H1 (cell line): Measurements from ENCODE around the gene PDK1. TPM values are rescaled to one million over a fixed set of nuclear protein-coding genes. Genes with fewer than 3 reads are reported as not detected.

Source experiments
- CTCF ChIA-PET: fragments of 300-600 bp; sonication (Branson Sonifier 250); formaldehyde crosslinking; loops from one replicate; lab custom pipeline; 2021; ENCODE audit not compliant: partially characterized antibody; lab: Charles Lee
- POLR2A ChIA-PET: fragments of 300-600 bp; sonication (Branson Sonifier 250); formaldehyde crosslinking; loops from one replicate; lab custom pipeline; 2021; ENCODE audit warnings: inconsistent platforms; ENCODE audit not compliant: partially characterized antibody; lab: Charles Lee
- DNase-seq, 2 experiments: peaks; one replicate each; pipeline versions ENCODE4 v3.0.0 to v3.0.0-alpha.2; 2010 to 2022; ENCODE audit warnings: low spot score in 2 of 2, low read depth in 1 of 2, mixed read lengths in 1 of 2
- FAIRE-seq: peaks from 2 replicates; lab custom pipeline; 2011; peaks lifted over from hg19 to GRCh38; lab: Jason Lieb, UNC
- H2AFZ ChIP-seq: 2 replicates; pipeline ENCODE4 v1.8.1; 2012; ENCODE audit warnings: low read length, inconsistent platforms
- H2AK5ac ChIP-seq: 2 replicates; pipeline ENCODE4 v1.6.1; 2013; ENCODE audit warnings: low read depth, low read length
- H2BK120ac ChIP-seq: replicated peaks from 2 replicates; pipeline ENCODE3; 2013; ENCODE audit warnings: low read depth, low read length, inconsistent platforms
- H2BK12ac ChIP-seq: 2 replicates; pipeline ENCODE4 v1.6.1; 2013; ENCODE audit warnings: low read depth, low read length
- H2BK15ac ChIP-seq: 2 replicates; pipeline ENCODE4 v1.6.1; 2013; ENCODE audit warnings: low read length
- H2BK20ac ChIP-seq: 2 replicates; pipeline ENCODE4 v1.6.1; 2013; ENCODE audit warnings: low read length
- H2BK5ac ChIP-seq: 2 replicates; pipeline ENCODE4 v1.6.1; 2013; ENCODE audit warnings: low read depth, low read length
- H3K14ac ChIP-seq: 2 replicates; pipeline ENCODE4 v1.6.1; 2013; ENCODE audit warnings: inconsistent platforms; ENCODE audit not compliant: insufficient read length
- H3K18ac ChIP-seq: 2 replicates; pipeline ENCODE4 v1.6.1; 2013; ENCODE audit warnings: low read length; ENCODE audit errors: extremely low read depth
- H3K23ac ChIP-seq: 2 replicates; pipeline ENCODE4 v1.6.1; 2013; ENCODE audit warnings: inconsistent platforms; ENCODE audit not compliant: insufficient read length
- H3K23me2 ChIP-seq: 2 replicates; pipeline ENCODE4 v1.6.1; 2013; ENCODE audit warnings: low read depth, low read length
- H3K27ac ChIP-seq: 2 replicates; pipeline ENCODE4 v1.6.1; 2011; ENCODE audit warnings: low read depth, low read length, inconsistent platforms
- H3K27me3 ChIP-seq, 4 experiments: replicated peaks in 1 of 4; 1 replicate in 1 of 4; 2 replicates in 3 of 4; pipeline versions ENCODE4 v1.6.1 to v1.8.1; 2011 to 2013; ENCODE audit warnings: low read length in 3 of 4, mild to moderate bottlenecking in 3 of 4, inconsistent platforms in 2 of 4, mixed read lengths in 2 of 4, moderate library complexity in 1 of 4; ENCODE audit not compliant: control insufficient read depth in 3 of 4, insufficient read depth in 3 of 4; ENCODE audit errors: extremely low read depth in 1 of 4
- H3K36me3 ChIP-seq, 4 experiments: 2 replicates each; pipeline versions ENCODE4 v1.6.1 to v1.8.1; 2011 to 2013; ENCODE audit warnings: mild to moderate bottlenecking in 4 of 4, low read length in 3 of 4, moderate library complexity in 2 of 4, control low read depth in 1 of 4, inconsistent platforms in 1 of 4; ENCODE audit not compliant: insufficient read depth in 4 of 4, control insufficient read depth in 2 of 4
- H3K4ac ChIP-seq: replicated peaks from 2 replicates; pipeline ENCODE3; 2013; ENCODE audit warnings: low read length, low read depth, mixed read lengths, inconsistent platforms; ENCODE audit not compliant: insufficient read length
- H3K4me1 ChIP-seq, 4 experiments: replicated peaks in 1 of 4; 1 replicate in 1 of 4; 2 replicates in 3 of 4; pipeline versions ENCODE4 v1.6.1 to v1.8.1; 2011 to 2013; ENCODE audit warnings: low read length in 3 of 4, inconsistent platforms in 2 of 4, mixed read lengths in 1 of 4; ENCODE audit not compliant: insufficient read depth in 4 of 4, control insufficient read depth in 3 of 4
- H3K4me2 ChIP-seq, 2 experiments: 2 replicates each; pipeline versions ENCODE4 v1.6.1 to v1.8.1; 2011 to 2013; ENCODE audit warnings: low read depth in 2 of 2, low read length in 2 of 2, control low read depth in 1 of 2, inconsistent platforms in 1 of 2, mild to moderate bottlenecking in 1 of 2; ENCODE audit not compliant: insufficient read depth in 1 of 2
- H3K4me3 ChIP-seq, 4 experiments: fragments of 200-600, 300-600 bp in 1 of 4; sonication (generic), shearing (Covaris generic), sonication (Bioruptor Twin) in 1 of 4; 2 replicates each; pipeline versions ENCODE4 v1.5.1 to v1.8.1; 2011 to 2016; ENCODE audit warnings: low read length in 4 of 4, low read depth in 3 of 4, control low read depth in 2 of 4, inconsistent platforms in 2 of 4, mild to moderate bottlenecking in 2 of 4, mixed read lengths in 1 of 4, moderate library complexity in 1 of 4; ENCODE audit not compliant: insufficient read depth in 2 of 4; ENCODE audit errors: extremely low read depth in 1 of 4
- H3K56ac ChIP-seq: replicated peaks from 2 replicates; pipeline ENCODE3; 2013; ENCODE audit warnings: low read depth, mild to moderate bottlenecking, mixed read lengths, low read length, inconsistent platforms; ENCODE audit not compliant: insufficient read length
- H3K79me1 ChIP-seq: 2 replicates; pipeline ENCODE4 v1.6.1; 2013; ENCODE audit warnings: low read depth, low read length, control low read depth
- H3K79me2 ChIP-seq, 2 experiments: 2 replicates each; pipeline versions ENCODE4 v1.6.1 to v1.8.1; 2012 to 2013; ENCODE audit warnings: low read length in 2 of 2, mild to moderate bottlenecking in 2 of 2, inconsistent platforms in 1 of 2; ENCODE audit not compliant: insufficient read depth in 2 of 2, control insufficient read depth in 1 of 2
- H3K9ac ChIP-seq, 4 experiments: replicated peaks in 1 of 4; 1 replicate in 1 of 4; 2 replicates in 3 of 4; pipeline versions ENCODE4 v1.6.1 to v1.8.1; 2011 to 2013; ENCODE audit warnings: low read depth in 3 of 4, low read length in 3 of 4, control low read depth in 2 of 4, mild to moderate bottlenecking in 2 of 4, moderate library complexity in 2 of 4, inconsistent platforms in 1 of 4; ENCODE audit errors: extremely low read depth in 1 of 4
- H3K9me3 ChIP-seq, 2 experiments: 2 replicates each; pipeline versions ENCODE4 v1.6.1 to v1.8.1; 2012 to 2013; ENCODE audit warnings: mild to moderate bottlenecking in 2 of 2, moderate library complexity in 2 of 2, control low read depth in 1 of 2, inconsistent platforms in 1 of 2, low read depth in 1 of 2, low read length in 1 of 2, mixed read lengths in 1 of 2; ENCODE audit not compliant: insufficient read depth in 2 of 2
- H4K20me1 ChIP-seq, 2 experiments: replicated peaks in 1 of 2; 2 replicates each; pipeline versions ENCODE3 to v1.8.1; 2011 to 2013; ENCODE audit warnings: inconsistent platforms in 2 of 2, low read length in 2 of 2, mild to moderate bottlenecking in 1 of 2; ENCODE audit not compliant: insufficient read depth in 2 of 2, control insufficient read depth in 1 of 2
- H4K5ac ChIP-seq: 2 replicates; pipeline ENCODE4 v1.6.1; 2013; ENCODE audit warnings: low read length, low read depth, mixed read lengths, inconsistent platforms; ENCODE audit not compliant: insufficient read length
- H4K8ac ChIP-seq: 2 replicates; pipeline ENCODE4 v1.8.0; 2013; ENCODE audit warnings: mild to moderate bottlenecking, moderate library complexity, low read length, inconsistent platforms; ENCODE audit not compliant: insufficient read depth; ENCODE audit errors: extremely low read depth
- H4K91ac ChIP-seq: replicated peaks from 2 replicates; pipeline ENCODE3; 2013; ENCODE audit warnings: low read length, mixed read lengths, inconsistent platforms; ENCODE audit not compliant: insufficient read length
- CHD1 ChIP-seq: IDR thresholded peaks from 2 replicates; pipeline ENCODE4 v1.6.1; 2012; ENCODE audit warnings: low read depth, low read length, improper control_type of control experiment
- CTCF ChIP-seq, 3 experiments: IDR thresholded peaks; 1 replicate in 2 of 3; 2 replicates in 1 of 3; pipeline versions ENCODE4 v1.5.1 to v1.6.1; 2011; ENCODE audit warnings: low read length in 3 of 3, mild to moderate bottlenecking in 3 of 3, inconsistent platforms in 2 of 3, low read depth in 1 of 3, moderate library complexity in 1 of 3; ENCODE audit not compliant: insufficient read depth in 1 of 3; ENCODE audit errors: control extremely low read depth in 1 of 3
- EZH2 ChIP-seq: fragments of 200-600 bp; sonication (generic); IDR thresholded peaks from 2 replicates; pipeline ENCODE4 v1.7.1; 2012; ENCODE audit warnings: low read depth, mild to moderate bottlenecking, moderate library complexity, low read length, inconsistent platforms; ENCODE audit not compliant: severe bottlenecking
- POLR2AphosphoS5 ChIP-seq: IDR thresholded peaks from 2 replicates; pipeline ENCODE4 v1.6.1; 2011; ENCODE audit warnings: low read depth, low read length
- POU5F1 ChIP-seq: IDR thresholded peaks from 2 replicates; pipeline ENCODE4 v1.6.1; 2011; ENCODE audit warnings: low read depth, mild to moderate bottlenecking, low read length, moderate library complexity
- SAP30 ChIP-seq: fragments of 300-600 bp; sonication (generic); IDR thresholded peaks from 2 replicates; pipeline ENCODE4 v1.7.1; 2012; ENCODE audit warnings: low read length, moderate library complexity, mild to moderate bottlenecking, inconsistent platforms; ENCODE audit not compliant: insufficient read depth, insufficient replicate concordance
- SIRT6 ChIP-seq: IDR thresholded peaks from one replicate; pipeline ENCODE4 v1.7.1; 2012; ENCODE audit warnings: low read length, inconsistent platforms
- polyA plus RNA-seq, 7 experiments: library from polyadenylated mRNA; depleted of rRNA in 3 of 7; stranded (reverse) in 5 of 7; unstranded in 2 of 7; fragments of >200 nt in 5 of 7; fragments of 200-250 nt in 2 of 7; gene quantifications; 1 replicate in 5 of 7; 2 replicates in 1 of 7; 4 replicates in 1 of 7; pipeline versions ENCODE4 v1.2.1 to v1.2.3, GENCODE V29; 2011 to 2013; ENCODE audit warnings: missing spikeins in 2 of 7, mixed read lengths in 2 of 7
- total RNA-seq: library from RNA; stranded (reverse); fragmentation: NEBNext Ultra II Directional; extraction: Animal tissue kit (Norgen Biotek cat#: 25700); gene quantifications from 2 replicates; pipeline ENCODE4 v1.2.1, GENCODE V29; 2021

The PDK1 gene
- total and polyA plus RNA-seq, 2 of the 8 experiments (the other 6 are each of a cell fraction or from before 2014, with no cell fraction given) = 18.2 to 21.9 TPM

- H3K9ac ChIP-seq = no peak overlapping the region
- no peak overlapping the region for H3K56ac ChIP-seq
- no peak overlapping the region for H3K4me3 ChIP-seq
- ChIA-PET CTCF (no interaction called here), POLR2A (no interaction called here)
- H3K4ac ChIP-seq = no peak overlapping the region
- H4K20me1 ChIP-seq = no peaks in the 10 kb centered on the region
- no peak overlapping the region for H4K5ac ChIP-seq
- TF ChIP-seq POU5F1 (no peak), CTCF (IDR thresholded peaks at IDR 0.05; ENCODE audit: control extremely low read depth in 1 of 3, insufficient read depth in 1 of 3, low read depth in 1 of 3, low read length in 3 of 3) (no peak), SAP30 (no peak), CHD1 (no peak), SIRT6 (no peak), EZH2 (no peak), POLR2AphosphoS5 (no peak)
- TF ChIP-seq, all 59 proteins: peak for 0
- Histone ChIP-seq H3K36me3 (peaks cover 0 to 13% (median 0%) of the 10 kb centered on the region in 4 experiments; a peak in 1 of 8 replicates), H3K4me1 (no peaks in the 10 kb centered on the region), H3K79me2 (no peaks in the 10 kb centered on the region), H2AK5ac (no peak overlapping the region), H3K27ac (no peak overlapping the region), H3K14ac (no peak overlapping the region), H3K27me3 (no peaks in the 10 kb centered on the region), H4K8ac (no peak overlapping the region), H2BK120ac (no peak overlapping the region), H3K9me3 (peaks cover 25 to 51% of the 10 kb centered on the region in 2 experiments), H2BK5ac (no peak overlapping the region), H3K18ac (no peak overlapping the region), H3K79me1 (no peaks in the 10 kb centered on the region), H4K91ac (no peak overlapping the region), H3K23me2 (no peaks in the 10 kb centered on the region), H2BK12ac (no peak overlapping the region), H2BK15ac (no peak overlapping the region), H2BK20ac (no peak overlapping the region), H3K23ac (no peak overlapping the region), H3K4me2 (no peak overlapping the region), H2AFZ (no peak overlapping the region)
- DNase-seq = no peak
- no peak for FAIRE-seq
Observed at GRCh38 chr2:172518995-172519394, 36.9 kb upstream of the PDK1 start.
